AG09309 (cell line): ENCODE results near the gene C10orf90.

ENCODE experiments used
- DNase-seq: peaks from one replicate; pipeline ENCODE4 v3.0.0-alpha.2; 2010; ENCODE audit warnings: low read depth
- H3K4me3 ChIP-seq: 2 replicates; pipeline ENCODE4 v1.5.1; 2011; ENCODE audit warnings: mild to moderate bottlenecking, low read depth, low read length, moderate library complexity; ENCODE audit not compliant: control insufficient read depth
- CTCF ChIP-seq: IDR thresholded peaks from 2 replicates; pipeline ENCODE4 v1.5.1; 2011; ENCODE audit warnings: mild to moderate bottlenecking, low read depth, low read length, inconsistent platforms; ENCODE audit not compliant: insufficient read depth, control insufficient read depth; ENCODE audit errors: missing control alignments

Gene C10orf90

DNA sequence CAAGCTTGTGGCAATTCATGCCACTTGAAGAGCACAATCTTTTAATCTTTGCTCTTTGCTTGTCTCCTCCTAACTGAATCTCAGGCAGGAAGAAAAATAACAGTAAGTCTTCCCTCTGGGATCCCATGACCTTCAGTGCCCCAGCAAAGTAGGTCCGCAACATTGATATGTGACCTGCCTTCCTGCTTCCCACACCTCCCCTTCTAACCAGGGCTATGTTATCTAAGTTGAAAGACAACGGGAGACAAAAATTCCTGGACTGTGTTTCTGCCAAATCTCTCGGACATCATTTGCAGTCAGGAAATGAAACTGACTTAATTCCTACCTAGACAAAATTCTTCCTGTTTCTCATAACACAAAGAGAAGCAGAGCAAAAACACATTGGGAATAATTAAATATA, 53.8 kb downstream of the C10orf90 start:
- H3K4me3 ChIP-seq: no peak overlapping the region
- TF ChIP-seq CTCF: no peak
- no peak for DNase-seq

GRCh38 chr10:126611303-126611702, 59.2 kb downstream of the C10orf90 start:
- DNase-seq: no peak
- TF ChIP-seq CTCF: no peak
- H3K4me3 ChIP-seq: no peak overlapping the region

DNA sequence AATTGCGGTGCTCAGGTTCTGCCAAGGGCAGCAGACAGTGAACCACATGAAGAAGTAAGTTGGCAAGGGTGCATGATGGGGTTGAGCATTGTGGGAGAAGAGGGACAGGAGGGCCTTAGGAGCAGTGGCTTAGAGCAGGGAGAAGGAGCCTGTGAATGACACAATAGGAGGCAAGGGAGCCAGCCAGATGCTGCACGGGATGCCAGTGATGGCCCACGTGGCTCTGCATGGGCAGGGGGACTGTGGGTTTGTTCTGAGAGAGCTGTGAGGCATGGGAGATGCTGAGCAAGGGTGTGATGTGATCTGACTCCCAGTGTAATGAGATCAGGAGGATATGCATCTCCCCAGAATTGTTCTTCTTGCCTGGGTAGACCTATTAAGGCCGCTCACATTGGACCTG, 60.9 kb downstream of the C10orf90 start:
- H3K4me3 ChIP-seq: no peak overlapping the region
- TF ChIP-seq CTCF: no peak
- DNase-seq: no peak

- no peak overlapping the region for H3K4me3 ChIP-seq
- no peak for DNase-seq
- TF ChIP-seq CTCF: no peak
Measured at GRCh38 chr10:126599949-126600682, 70.4 kb downstream of the C10orf90 start.

- no peak for DNase-seq
- H3K4me3 ChIP-seq: no peak overlapping the region
- TF ChIP-seq CTCF: peak; percentile 63
Measured at GRCh38 chr10:126598009-126598408, 72.5 kb downstream of the C10orf90 start.

DNA sequence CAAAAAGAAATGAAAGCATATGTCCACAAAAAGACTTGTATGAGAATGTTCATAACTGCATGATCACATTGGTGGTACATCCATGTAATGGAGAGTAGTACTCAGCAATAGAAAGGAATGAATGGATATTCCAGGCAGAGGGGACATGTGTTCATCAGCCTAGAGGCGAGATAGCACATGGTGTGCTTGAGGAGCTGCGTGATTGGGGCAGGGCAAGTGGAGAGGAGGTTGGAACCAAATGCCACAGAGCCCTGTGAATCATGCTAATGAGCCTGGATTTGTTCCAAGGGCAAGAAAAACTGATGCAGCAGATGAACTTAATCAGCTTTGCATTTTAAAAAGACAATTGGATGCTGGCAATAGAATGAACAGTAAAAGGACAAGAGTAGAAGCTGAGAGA, 73.3 kb downstream of the C10orf90 start:
- TF ChIP-seq CTCF: no peak
- no peak for DNase-seq
- no peak overlapping the region for H3K4me3 ChIP-seq

DNA sequence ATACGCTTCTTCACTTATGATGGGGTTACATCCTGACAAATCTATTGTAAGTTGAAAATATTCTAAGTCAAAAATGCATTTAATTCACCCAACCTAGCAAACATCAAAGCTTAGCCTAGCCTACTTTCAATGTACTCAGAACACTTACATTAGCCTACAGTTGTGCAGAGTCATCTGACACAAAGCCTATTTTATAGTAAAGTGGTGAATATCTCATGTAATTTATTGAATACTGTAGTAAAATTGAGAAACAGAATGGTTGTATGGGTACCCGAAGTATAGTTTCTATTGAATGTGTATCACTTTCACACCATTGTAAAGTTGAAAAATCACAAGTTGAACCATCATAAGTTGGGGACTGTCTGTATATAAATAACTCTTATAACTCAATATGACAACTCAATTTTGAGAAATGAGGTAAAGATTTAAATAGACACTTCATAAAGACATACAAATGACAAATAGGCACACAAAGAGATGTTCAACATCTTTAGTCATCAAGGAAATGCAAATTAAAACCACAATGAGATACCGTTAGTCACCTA, 73.9 kb downstream of the C10orf90 start:
- DNase-seq: no peak
- no peak overlapping the region for H3K4me3 ChIP-seq
- no peak for TF ChIP-seq CTCF
